Liver (tissue), 3 donors: ENCODE data around the gene PRB2.

Experiments
- HNF4A ChIP-seq, 2 donors: conservative IDR thresholded peaks; 2 replicates each; pipeline ENCODE4 v1.6.1; 2016; ENCODE audit warnings: antibody characterized with exemption in 2 of 2, mild to moderate bottlenecking in 2 of 2
- TAF1 ChIP-seq: conservative IDR thresholded peaks from 2 replicates; pipeline ENCODE4 v1.6.1; 2016; ENCODE audit warnings: antibody characterized with exemption, mild to moderate bottlenecking
- YY1 ChIP-seq: IDR thresholded peaks from 2 replicates; pipeline ENCODE4 v1.6.1; 2016; ENCODE audit warnings: antibody characterized with exemption, mild to moderate bottlenecking
- TF ChIP-seq, protein P1 (sequence below): fragments of 150-350 bp; IDR thresholded peaks from 2 replicates; pipeline ENCODE4 v1.5.1; 2017; ENCODE audit warnings: improper control_type of control experiment, low read depth, low read length; ENCODE audit not compliant: missing input control
- donor health status: healthy.
- donor health status: healthy.

DNA sequence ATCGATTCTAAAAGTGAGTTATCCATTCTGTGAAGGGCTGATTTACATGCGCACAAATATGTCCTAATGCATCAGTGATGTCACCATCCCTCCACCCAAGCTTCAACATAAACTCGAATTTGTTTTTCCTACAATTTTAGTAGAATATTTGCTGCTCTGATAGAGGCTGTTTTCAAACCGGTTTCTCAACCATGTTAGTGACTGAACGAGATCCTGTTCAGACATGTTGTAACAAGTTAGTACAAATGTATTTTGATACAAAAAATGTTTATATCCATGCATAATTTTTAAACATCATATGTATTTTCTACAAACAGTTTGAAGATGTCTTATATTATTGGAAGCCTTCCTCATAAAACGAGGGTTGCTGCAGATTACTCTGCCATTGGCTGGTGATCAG lies 12.7 kb upstream of the PRB2 start:
- TF ChIP-seq TAF1, result no peak
- no peak for TF ChIP-seq YY1
- TF ChIP-seq, protein P1, sequence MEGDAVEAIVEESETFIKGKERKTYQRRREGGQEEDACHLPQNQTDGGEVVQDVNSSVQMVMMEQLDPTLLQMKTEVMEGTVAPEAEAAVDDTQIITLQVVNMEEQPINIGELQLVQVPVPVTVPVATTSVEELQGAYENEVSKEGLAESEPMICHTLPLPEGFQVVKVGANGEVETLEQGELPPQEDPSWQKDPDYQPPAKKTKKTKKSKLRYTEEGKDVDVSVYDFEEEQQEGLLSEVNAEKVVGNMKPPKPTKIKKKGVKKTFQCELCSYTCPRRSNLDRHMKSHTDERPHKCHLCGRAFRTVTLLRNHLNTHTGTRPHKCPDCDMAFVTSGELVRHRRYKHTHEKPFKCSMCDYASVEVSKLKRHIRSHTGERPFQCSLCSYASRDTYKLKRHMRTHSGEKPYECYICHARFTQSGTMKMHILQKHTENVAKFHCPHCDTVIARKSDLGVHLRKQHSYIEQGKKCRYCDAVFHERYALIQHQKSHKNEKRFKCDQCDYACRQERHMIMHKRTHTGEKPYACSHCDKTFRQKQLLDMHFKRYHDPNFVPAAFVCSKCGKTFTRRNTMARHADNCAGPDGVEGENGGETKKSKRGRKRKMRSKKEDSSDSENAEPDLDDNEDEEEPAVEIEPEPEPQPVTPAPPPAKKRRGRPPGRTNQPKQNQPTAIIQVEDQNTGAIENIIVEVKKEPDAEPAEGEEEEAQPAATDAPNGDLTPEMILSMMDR, result no peak
- TF ChIP-seq HNF4A (conservative IDR thresholded peaks at IDR 0.05), result no peak
